Smooth muscle cell (in vitro differentiated cells): ENCODE data around the gene PDGFD. TPM values are rescaled to one million over a fixed set of nuclear protein-coding genes. Genes with fewer than 3 reads are reported as not detected.

Experiments used
- DNase-seq: peaks from one replicate; lab custom pipeline; 2025; ENCODE audit not compliant: unreplicated experiment; lab: John Stamatoyannopoulos, UW
- H2AFZ ChIP-seq: fragments of 200-600 bp; sonication (generic); 2 replicates; pipeline ENCODE4 v1.6.0; 2016; ENCODE audit warnings: antibody characterized with exemption, low read depth, mild to moderate bottlenecking
- H3F3A ChIP-seq: fragments of 200-600 bp; sonication (generic); 2 replicates; pipeline ENCODE4 v1.6.0; 2017; ENCODE audit warnings: antibody characterized with exemption, low read depth
- H3K27ac ChIP-seq: fragments of 200-600 bp; sonication (generic); 2 replicates; pipeline ENCODE4 v1.5.1; 2016; ENCODE audit warnings: low read depth, mild to moderate bottlenecking
- H3K27me3 ChIP-seq: fragments of 200-600 bp; sonication (generic); 2 replicates; pipeline ENCODE4 v1.6.1; 2016; ENCODE audit warnings: low read depth, mild to moderate bottlenecking
- H3K36me3 ChIP-seq: fragments of 200-600 bp; sonication (generic); 2 replicates; pipeline ENCODE4 v1.5.1; 2016; ENCODE audit warnings: low read depth
- H3K4me1 ChIP-seq: fragments of 200-600 bp; sonication (generic); 2 replicates; pipeline ENCODE4 v1.5.1; 2016; ENCODE audit warnings: low read depth
- H3K4me2 ChIP-seq: fragments of 200-600 bp; sonication (generic); 2 replicates; pipeline ENCODE4 v1.6.0; 2016; ENCODE audit warnings: mild to moderate bottlenecking
- H3K4me3 ChIP-seq: fragments of 200-600 bp; sonication (generic); 2 replicates; pipeline ENCODE4 v1.5.1; 2016; ENCODE audit warnings: mild to moderate bottlenecking
- H3K79me2 ChIP-seq: fragments of 200-600 bp; sonication (generic); 2 replicates; pipeline ENCODE4 v1.6.0; 2016; ENCODE audit warnings: low read depth, mild to moderate bottlenecking
- H3K9ac ChIP-seq: fragments of 200-600 bp; sonication (generic); 2 replicates; pipeline ENCODE4 v1.6.0; 2016; ENCODE audit warnings: low read depth
- H3K9me3 ChIP-seq: fragments of 200-600 bp; sonication (generic); replicated peaks from 2 replicates; pipeline ENCODE4 v1.5.1; 2016; ENCODE audit warnings: low read depth
- H4K20me1 ChIP-seq: fragments of 200-600 bp; sonication (generic); 2 replicates; pipeline ENCODE4 v1.6.0; 2016; ENCODE audit warnings: low read depth
- WGBS: methylation state at CpG from one replicate; pipeline ENCODE4 v1.1.7; 2016; ENCODE audit warnings: low lambda C conversion rate; 5-methylcytosine and 5-hydroxymethylcytosine counted together
- polyA plus RNA-seq: library from polyadenylated mRNA; unstranded; fragments of >200 nt; fragmentation: Nextera tagmentation; extraction: Ambion mirVana; gene quantifications from 2 replicates; pipeline ENCODE4 v1.2.1, GENCODE V29; 2016
- total RNA-seq: library from RNA; depleted of rRNA; stranded (reverse); fragments of >200 nt; gene quantifications from 2 replicates; pipeline ENCODE4 v1.2.3, GENCODE V29; 2014
- TF ChIP-seq, protein P1 (sequence below): fragments of 200-600 bp; sonication (generic); IDR thresholded peaks from 2 replicates; pipeline ENCODE4 v1.5.1; 2017; ENCODE audit warnings: borderline replicate concordance, mild to moderate bottlenecking, antibody characterized with exemption; ENCODE audit not compliant: insufficient read depth, poor library complexity, severe bottlenecking

PDGFD gene
- total and polyA plus RNA-seq, 2 experiments from 2014 or later, result 1.5 to 10.0 TPM

DNA sequence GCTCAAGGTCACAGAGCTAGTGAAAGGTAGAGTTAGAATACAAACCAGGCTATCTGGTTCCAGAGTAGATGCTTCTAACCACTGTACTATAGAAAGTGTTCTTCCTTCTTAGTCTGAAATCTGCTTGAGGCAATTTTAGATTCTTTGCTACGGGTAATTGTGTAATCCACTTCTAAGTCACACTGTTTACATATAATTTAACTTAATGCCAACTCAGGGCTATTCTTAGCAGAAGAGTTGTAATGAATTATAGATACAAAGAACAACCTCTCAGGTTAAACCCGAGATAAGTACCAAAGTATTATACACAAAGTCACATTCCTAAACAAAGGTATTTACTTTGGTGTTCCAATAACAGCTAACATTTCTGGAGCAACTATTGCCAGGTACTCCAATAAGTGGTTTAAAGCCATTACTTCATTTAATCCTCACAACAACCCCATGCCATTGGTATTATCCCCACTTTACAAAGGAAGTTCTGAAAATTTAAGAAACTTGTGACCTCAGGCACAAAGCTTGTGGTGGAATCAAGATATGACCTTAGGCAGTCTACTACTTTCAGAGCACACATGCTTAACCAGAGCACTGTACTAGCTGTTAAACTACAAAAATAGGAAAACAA lies 158.6 kb downstream of the PDGFD start:
- Histone ChIP-seq H3K4me2 (peak overlapping the region; percentile 14), H3K27ac (no peak overlapping the region), H3K4me1 (no peaks in the 10 kb centered on the region), H3K36me3 (no peaks in the 10 kb centered on the region), H3K4me3 (no peak overlapping the region), H3K9me3 (no peaks in the 10 kb centered on the region), H2AFZ (no peak overlapping the region), H3K27me3 (no peaks in the 10 kb centered on the region), H3K79me2 (no peaks in the 10 kb centered on the region), H3F3A (no peaks in the 10 kb centered on the region), H4K20me1 (no peaks in the 10 kb centered on the region), H3K9ac (no peak overlapping the region)
- no peak for DNase-seq
- TF ChIP-seq, protein P1, sequence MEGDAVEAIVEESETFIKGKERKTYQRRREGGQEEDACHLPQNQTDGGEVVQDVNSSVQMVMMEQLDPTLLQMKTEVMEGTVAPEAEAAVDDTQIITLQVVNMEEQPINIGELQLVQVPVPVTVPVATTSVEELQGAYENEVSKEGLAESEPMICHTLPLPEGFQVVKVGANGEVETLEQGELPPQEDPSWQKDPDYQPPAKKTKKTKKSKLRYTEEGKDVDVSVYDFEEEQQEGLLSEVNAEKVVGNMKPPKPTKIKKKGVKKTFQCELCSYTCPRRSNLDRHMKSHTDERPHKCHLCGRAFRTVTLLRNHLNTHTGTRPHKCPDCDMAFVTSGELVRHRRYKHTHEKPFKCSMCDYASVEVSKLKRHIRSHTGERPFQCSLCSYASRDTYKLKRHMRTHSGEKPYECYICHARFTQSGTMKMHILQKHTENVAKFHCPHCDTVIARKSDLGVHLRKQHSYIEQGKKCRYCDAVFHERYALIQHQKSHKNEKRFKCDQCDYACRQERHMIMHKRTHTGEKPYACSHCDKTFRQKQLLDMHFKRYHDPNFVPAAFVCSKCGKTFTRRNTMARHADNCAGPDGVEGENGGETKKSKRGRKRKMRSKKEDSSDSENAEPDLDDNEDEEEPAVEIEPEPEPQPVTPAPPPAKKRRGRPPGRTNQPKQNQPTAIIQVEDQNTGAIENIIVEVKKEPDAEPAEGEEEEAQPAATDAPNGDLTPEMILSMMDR, result no peak
- WGBS, result 35% methylated on average over 2 of the region's 2 CpGs

DNA sequence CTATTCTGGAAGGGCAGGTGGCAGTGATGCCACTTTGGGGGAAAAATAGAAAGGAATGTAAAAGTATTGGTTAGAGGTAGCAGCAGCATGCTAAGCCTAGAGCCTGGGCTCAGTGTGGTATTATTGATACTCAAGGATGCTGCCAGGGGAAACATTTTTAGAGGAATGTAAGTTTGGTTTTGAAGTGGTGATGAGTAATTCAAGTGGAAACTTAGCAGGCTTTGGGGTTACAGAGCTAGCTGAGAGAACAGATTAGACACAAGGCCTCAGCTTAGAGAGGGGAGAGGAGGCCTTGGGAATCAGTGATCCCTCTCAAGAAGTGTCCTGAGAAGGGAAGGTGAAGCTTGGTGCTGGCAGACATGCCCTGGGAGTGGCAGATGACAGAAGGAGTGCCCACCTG lies 160.5 kb downstream of the PDGFD start:
- no peaks in the 10 kb centered on the region for H3K9me3 ChIP-seq
- DNase-seq, result no peak
- H3F3A ChIP-seq, result no peaks in the 10 kb centered on the region
- H3K4me2 ChIP-seq, result peak overlapping the region; percentile 24
- TF ChIP-seq, protein P1, result no peak
- peak overlapping the region; percentile 32 for H3K27ac ChIP-seq
- H3K36me3 ChIP-seq, result no peaks in the 10 kb centered on the region
- no peaks in the 10 kb centered on the region for H4K20me1 ChIP-seq
- no peaks in the 10 kb centered on the region for H3K27me3 ChIP-seq
- H3K79me2 ChIP-seq, result no peaks in the 10 kb centered on the region
- no peak overlapping the region for H2AFZ ChIP-seq
- H3K9ac ChIP-seq, result no peak overlapping the region
- no peak overlapping the region for H3K4me3 ChIP-seq
- no peaks in the 10 kb centered on the region for H3K4me1 ChIP-seq

DNA sequence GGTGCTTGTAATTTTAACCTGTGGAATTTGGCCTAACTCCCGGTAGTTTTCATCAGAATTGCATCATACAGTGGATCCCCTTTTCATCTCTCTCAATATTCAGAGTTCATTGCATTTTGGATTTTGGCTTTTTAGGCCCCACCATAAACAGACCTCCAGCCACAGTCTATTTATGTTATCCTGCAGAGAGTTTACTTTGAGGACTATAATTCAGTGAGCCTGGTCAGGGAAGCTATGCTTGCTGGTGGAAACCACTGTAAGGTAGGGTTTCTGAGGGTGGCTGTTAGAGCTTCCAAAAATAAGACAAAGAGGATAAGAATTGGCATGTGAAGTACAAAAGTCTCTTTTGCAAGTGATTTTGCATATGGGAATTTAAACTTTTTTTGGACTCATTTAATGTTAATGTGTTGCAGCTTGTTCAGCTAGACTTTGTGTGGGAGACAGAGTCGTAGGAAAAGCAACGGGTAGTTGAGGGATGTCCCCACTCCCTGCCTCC lies 162.3 kb downstream of the PDGFD start:
- no peak overlapping the region for H3K27ac ChIP-seq
- DNase-seq, result no peak
- H3K4me2 ChIP-seq, result no peak overlapping the region

More for the DNA sequence above, 162.3 kb downstream of the PDGFD start:
- Histone ChIP-seq H3K9me3 (no peaks in the 10 kb centered on the region), H3K36me3 (no peaks in the 10 kb centered on the region), H2AFZ (no peak overlapping the region), H3K9ac (no peak overlapping the region), H3K4me3 (no peak overlapping the region), H4K20me1 (no peaks in the 10 kb centered on the region), H3K4me1 (no peaks in the 10 kb centered on the region), H3F3A (no peaks in the 10 kb centered on the region), H3K79me2 (no peaks in the 10 kb centered on the region), H3K27me3 (no peaks in the 10 kb centered on the region)
- TF ChIP-seq, protein P1, result no peak
- 89% methylated on average over 3 of the region's 3 CpGs for WGBS
